ENCODE measurements around the gene CDH4. TPM values are rescaled to one million over a fixed set of nuclear protein-coding genes. Genes with fewer than 3 reads are reported as not detected.

Gene CDH4
- total RNA-seq, 1 experiment from 2014 or later = 5.3 TPM

GRCh38 chr20:61285152-61285645, 33.1 kb downstream of the CDH4 start:
- Mint-ChIP-seq H3K4me3 (no peak overlapping the region), H3K27me3 (ENCODE audit: low read depth) (peaks cover 12% of the 10 kb centered on the region), H3K27ac (no peak overlapping the region), H3K9me3 (peaks cover 12% of the 10 kb centered on the region), H3K36me3 (peaks cover 8% of the 10 kb centered on the region), H3K4me1 (no peaks in the 10 kb centered on the region)
- ATAC-seq (no peak), DNase-seq (ENCODE audit: low spot score) (no peak)
- ChIA-PET CTCF (interaction anchor here (1.0 kb wide), 1 partner anchor 314 kb away, joined by 3 read pairs; no protein-coding TSS in a partner anchor), POLR2A (no interaction called here)
- TF ChIP-seq, protein P1, sequence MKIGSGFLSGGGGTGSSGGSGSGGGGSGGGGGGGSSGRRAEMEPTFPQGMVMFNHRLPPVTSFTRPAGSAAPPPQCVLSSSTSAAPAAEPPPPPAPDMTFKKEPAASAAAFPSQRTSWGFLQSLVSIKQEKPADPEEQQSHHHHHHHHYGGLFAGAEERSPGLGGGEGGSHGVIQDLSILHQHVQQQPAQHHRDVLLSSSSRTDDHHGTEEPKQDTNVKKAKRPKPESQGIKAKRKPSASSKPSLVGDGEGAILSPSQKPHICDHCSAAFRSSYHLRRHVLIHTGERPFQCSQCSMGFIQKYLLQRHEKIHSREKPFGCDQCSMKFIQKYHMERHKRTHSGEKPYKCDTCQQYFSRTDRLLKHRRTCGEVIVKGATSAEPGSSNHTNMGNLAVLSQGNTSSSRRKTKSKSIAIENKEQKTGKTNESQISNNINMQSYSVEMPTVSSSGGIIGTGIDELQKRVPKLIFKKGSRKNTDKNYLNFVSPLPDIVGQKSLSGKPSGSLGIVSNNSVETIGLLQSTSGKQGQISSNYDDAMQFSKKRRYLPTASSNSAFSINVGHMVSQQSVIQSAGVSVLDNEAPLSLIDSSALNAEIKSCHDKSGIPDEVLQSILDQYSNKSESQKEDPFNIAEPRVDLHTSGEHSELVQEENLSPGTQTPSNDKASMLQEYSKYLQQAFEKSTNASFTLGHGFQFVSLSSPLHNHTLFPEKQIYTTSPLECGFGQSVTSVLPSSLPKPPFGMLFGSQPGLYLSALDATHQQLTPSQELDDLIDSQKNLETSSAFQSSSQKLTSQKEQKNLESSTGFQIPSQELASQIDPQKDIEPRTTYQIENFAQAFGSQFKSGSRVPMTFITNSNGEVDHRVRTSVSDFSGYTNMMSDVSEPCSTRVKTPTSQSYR (CRISPR knock-in tag; IDR thresholded peaks at IDR 0.05) = no peak
- TF ChIP-seq PRRX2 (CRISPR knock-in tag; IDR thresholded peaks at IDR 0.05) = no peak
- no peak for TF ChIP-seq ATF1 (CRISPR knock-in tag; IDR thresholded peaks at IDR 0.05)
- TF ChIP-seq, protein P2, sequence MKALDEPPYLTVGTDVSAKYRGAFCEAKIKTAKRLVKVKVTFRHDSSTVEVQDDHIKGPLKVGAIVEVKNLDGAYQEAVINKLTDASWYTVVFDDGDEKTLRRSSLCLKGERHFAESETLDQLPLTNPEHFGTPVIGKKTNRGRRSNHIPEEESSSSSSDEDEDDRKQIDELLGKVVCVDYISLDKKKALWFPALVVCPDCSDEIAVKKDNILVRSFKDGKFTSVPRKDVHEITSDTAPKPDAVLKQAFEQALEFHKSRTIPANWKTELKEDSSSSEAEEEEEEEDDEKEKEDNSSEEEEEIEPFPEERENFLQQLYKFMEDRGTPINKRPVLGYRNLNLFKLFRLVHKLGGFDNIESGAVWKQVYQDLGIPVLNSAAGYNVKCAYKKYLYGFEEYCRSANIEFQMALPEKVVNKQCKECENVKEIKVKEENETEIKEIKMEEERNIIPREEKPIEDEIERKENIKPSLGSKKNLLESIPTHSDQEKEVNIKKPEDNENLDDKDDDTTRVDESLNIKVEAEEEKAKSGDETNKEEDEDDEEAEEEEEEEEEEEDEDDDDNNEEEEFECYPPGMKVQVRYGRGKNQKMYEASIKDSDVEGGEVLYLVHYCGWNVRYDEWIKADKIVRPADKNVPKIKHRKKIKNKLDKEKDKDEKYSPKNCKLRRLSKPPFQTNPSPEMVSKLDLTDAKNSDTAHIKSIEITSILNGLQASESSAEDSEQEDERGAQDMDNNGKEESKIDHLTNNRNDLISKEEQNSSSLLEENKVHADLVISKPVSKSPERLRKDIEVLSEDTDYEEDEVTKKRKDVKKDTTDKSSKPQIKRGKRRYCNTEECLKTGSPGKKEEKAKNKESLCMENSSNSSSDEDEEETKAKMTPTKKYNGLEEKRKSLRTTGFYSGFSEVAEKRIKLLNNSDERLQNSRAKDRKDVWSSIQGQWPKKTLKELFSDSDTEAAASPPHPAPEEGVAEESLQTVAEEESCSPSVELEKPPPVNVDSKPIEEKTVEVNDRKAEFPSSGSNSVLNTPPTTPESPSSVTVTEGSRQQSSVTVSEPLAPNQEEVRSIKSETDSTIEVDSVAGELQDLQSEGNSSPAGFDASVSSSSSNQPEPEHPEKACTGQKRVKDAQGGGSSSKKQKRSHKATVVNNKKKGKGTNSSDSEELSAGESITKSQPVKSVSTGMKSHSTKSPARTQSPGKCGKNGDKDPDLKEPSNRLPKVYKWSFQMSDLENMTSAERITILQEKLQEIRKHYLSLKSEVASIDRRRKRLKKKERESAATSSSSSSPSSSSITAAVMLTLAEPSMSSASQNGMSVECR (CRISPR knock-in tag; IDR thresholded peaks at IDR 0.05; ENCODE audit: borderline replicate concordance) = no peak
- TF ChIP-seq NFYB (CRISPR knock-in tag; conservative IDR thresholded peaks at IDR 0.05; ENCODE audit: low read depth) = no peak
- no peak for TF ChIP-seq ZNF232 (CRISPR knock-in tag; IDR thresholded peaks at IDR 0.05)
- TF ChIP-seq SOX15 (CRISPR knock-in tag; IDR thresholded peaks at IDR 0.05) = no peak
- TF ChIP-seq, protein P3, sequence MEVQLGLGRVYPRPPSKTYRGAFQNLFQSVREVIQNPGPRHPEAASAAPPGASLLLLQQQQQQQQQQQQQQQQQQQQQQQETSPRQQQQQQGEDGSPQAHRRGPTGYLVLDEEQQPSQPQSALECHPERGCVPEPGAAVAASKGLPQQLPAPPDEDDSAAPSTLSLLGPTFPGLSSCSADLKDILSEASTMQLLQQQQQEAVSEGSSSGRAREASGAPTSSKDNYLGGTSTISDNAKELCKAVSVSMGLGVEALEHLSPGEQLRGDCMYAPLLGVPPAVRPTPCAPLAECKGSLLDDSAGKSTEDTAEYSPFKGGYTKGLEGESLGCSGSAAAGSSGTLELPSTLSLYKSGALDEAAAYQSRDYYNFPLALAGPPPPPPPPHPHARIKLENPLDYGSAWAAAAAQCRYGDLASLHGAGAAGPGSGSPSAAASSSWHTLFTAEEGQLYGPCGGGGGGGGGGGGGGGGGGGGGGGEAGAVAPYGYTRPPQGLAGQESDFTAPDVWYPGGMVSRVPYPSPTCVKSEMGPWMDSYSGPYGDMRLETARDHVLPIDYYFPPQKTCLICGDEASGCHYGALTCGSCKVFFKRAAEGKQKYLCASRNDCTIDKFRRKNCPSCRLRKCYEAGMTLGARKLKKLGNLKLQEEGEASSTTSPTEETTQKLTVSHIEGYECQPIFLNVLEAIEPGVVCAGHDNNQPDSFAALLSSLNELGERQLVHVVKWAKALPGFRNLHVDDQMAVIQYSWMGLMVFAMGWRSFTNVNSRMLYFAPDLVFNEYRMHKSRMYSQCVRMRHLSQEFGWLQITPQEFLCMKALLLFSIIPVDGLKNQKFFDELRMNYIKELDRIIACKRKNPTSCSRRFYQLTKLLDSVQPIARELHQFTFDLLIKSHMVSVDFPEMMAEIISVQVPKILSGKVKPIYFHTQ (CRISPR knock-in tag; IDR thresholded peaks at IDR 0.05) = no peak
- TF ChIP-seq FOXK1 (CRISPR knock-in tag; IDR thresholded peaks at IDR 0.05) = no peak
- TF ChIP-seq ZNF317 (CRISPR knock-in tag; IDR thresholded peaks at IDR 0.05; ENCODE audit: borderline replicate concordance, low read depth) = no peak
- TF ChIP-seq TEAD4 (CRISPR knock-in tag; IDR thresholded peaks at IDR 0.05) = no peak

- no peaks in the 10 kb centered on the region for H3K4me1 Mint-ChIP-seq
- H3K4me3 Mint-ChIP-seq = no peak overlapping the region
- ATAC-seq (no peak), DNase-seq (ENCODE audit: low spot score) (no peak)
- peaks cover 8% of the 10 kb centered on the region for H3K36me3 Mint-ChIP-seq
- ChIA-PET POLR2A (no interaction called here), CTCF (interaction anchor here (1.0 kb wide), 1 partner anchor 24 kb away, joined by 3 read pairs; no protein-coding TSS in a partner anchor)
- H3K27ac Mint-ChIP-seq = no peak overlapping the region
- H3K9me3 Mint-ChIP-seq = peaks cover 16% of the 10 kb centered on the region
- peaks cover 16% of the 10 kb centered on the region for H3K27me3 Mint-ChIP-seq (ENCODE audit: low read depth)
- no peak for TF ChIP-seq SOX15 (CRISPR knock-in tag; IDR thresholded peaks at IDR 0.05)
- TF ChIP-seq, protein P4, sequence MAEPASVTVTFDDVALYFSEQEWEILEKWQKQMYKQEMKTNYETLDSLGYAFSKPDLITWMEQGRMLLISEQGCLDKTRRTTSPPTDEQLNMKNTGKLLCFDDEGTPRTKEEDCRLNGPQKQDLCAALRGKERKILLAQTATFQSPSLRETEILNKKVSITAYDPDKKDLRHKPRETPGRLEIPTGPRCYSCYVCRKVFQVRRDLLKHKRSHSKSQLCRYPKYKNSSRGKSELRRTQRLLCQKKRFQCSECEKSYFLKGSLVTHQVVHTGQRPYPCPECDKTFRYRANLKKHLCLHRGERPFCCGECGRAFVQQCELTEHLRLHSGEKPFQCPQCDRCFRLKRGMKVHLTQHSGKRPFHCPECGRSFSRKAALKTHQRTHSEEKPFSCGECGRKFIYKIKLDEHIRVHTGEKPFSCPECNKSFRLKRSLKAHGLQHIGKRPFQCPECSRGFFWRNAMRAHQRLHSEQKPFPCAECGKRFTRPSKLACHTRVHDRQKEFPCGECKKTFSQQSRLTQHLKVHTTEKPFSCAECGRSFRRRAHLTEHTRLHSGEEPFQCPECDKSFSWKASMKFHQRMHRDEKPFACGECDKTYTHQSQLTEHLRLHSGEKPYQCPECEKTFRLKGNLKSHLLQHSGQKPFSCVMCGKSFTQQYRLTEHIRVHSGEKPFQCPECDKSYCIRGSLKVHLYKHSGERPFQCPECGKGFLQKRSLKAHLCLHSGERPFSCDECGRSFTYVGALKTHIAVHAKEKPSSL (CRISPR knock-in tag; conservative IDR thresholded peaks at IDR 0.05) = no peak
- TF ChIP-seq CREM (CRISPR knock-in tag; IDR thresholded peaks at IDR 0.05) = no peak
- no peak for TF ChIP-seq E2F5 (CRISPR knock-in tag; IDR thresholded peaks at IDR 0.05)
- TF ChIP-seq, protein P3 (CRISPR knock-in tag; IDR thresholded peaks at IDR 0.05) = no peak
- TF ChIP-seq ESRRA (CRISPR knock-in tag; IDR thresholded peaks at IDR 0.05; ENCODE audit: borderline replicate concordance) = no peak
- no peak for TF ChIP-seq CDX4 (CRISPR knock-in tag; IDR thresholded peaks at IDR 0.05; ENCODE audit: borderline replicate concordance)
- TF ChIP-seq CBFB (CRISPR knock-in tag; IDR thresholded peaks at IDR 0.05; ENCODE audit: low read depth) = no peak
- no peak for TF ChIP-seq HMGA2 (CRISPR knock-in tag; IDR thresholded peaks at IDR 0.05)
Measured at GRCh38 chr20:61285691-61286090, 33.6 kb downstream of the CDH4 start.
